Panc1 (cell line): ENCODE data around the gene HDGFL2. TPM values are rescaled to one million over a fixed set of nuclear protein-coding genes. Genes with fewer than 3 reads are reported as not detected.

Experiments used
- ATAC-seq: fragments of 200-7000 bp; cut with Tn5 transposase; 2 replicates; pipeline ENCODE4 v1.9.1; 2020; ENCODE audit warnings: mild to moderate bottlenecking, moderate library complexity
- BruUV-seq: library from RNA; stranded (reverse); fragments of 400-500 nt; replicated peaks from 2 replicates; lab custom pipeline; 2021; lab: Mats Ljungman, UMichigan
- CTCF ChIA-PET: fragments of 300-600 bp; sonication (Branson Sonifier 250); formaldehyde crosslinking; loops from one replicate; lab custom pipeline; 2022; ENCODE audit warnings: antibody characterized with exemption; lab: Charles Lee
- POLR2A ChIA-PET: fragments of 300-600 bp; sonication (Branson Sonifier 250); formaldehyde crosslinking; loops from one replicate; lab custom pipeline; 2022; ENCODE audit warnings: antibody characterized with exemption; lab: Charles Lee
- DNase-seq: peaks from one replicate; pipeline ENCODE4 v3.0.0-alpha.2; 2010; ENCODE audit warnings: low read depth, low spot score
- H3K27ac ChIP-seq: 2 replicates; pipeline ENCODE4 v1.5.1; 2011; ENCODE audit warnings: mild to moderate bottlenecking, low read length, inconsistent platforms
- H3K27me3 ChIP-seq: fragments of 200-500 bp; sonication (Bioruptor generic); 2 replicates; pipeline ENCODE4 v1.6.0; 2014; ENCODE audit warnings: low read length, inconsistent platforms; ENCODE audit not compliant: control insufficient read depth, insufficient read depth
- H3K36me3 ChIP-seq: fragments of 200-500 bp; sonication (Bioruptor generic); 2 replicates; pipeline ENCODE4 v1.5.1; 2014; ENCODE audit warnings: inconsistent platforms, mild to moderate bottlenecking, low read length, moderate library complexity; ENCODE audit not compliant: control insufficient read depth, insufficient read depth
- H3K4me1 ChIP-seq: 2 replicates; pipeline ENCODE4 v1.5.1; 2011; ENCODE audit warnings: inconsistent platforms, mild to moderate bottlenecking, low read length, moderate library complexity; ENCODE audit not compliant: control insufficient read depth, insufficient read depth
- H3K4me3 ChIP-seq, 2 experiments: 2 replicates each; pipeline ENCODE4 v1.5.1; 2011 to 2012; ENCODE audit warnings: low read depth in 2 of 2, low read length in 2 of 2, mild to moderate bottlenecking in 2 of 2, inconsistent platforms in 1 of 2, moderate library complexity in 1 of 2
- H3K9me3 ChIP-seq: fragments of 200-500 bp; sonication (Bioruptor generic); 2 replicates; pipeline ENCODE4 v1.5.1; 2014; ENCODE audit warnings: low read depth, mild to moderate bottlenecking, inconsistent platforms, low read length, moderate library complexity; ENCODE audit not compliant: control insufficient read depth, insufficient read depth
- CTCF ChIP-seq: fragments of 450-650 bp; IDR thresholded peaks from 2 replicates; pipeline ENCODE4 v1.5.1; 2017; ENCODE audit warnings: mild to moderate bottlenecking
- POLR2AphosphoS5 ChIP-seq: IDR thresholded peaks from 2 replicates; pipeline ENCODE4 v1.6.1; 2012; ENCODE audit warnings: mild to moderate bottlenecking, low read depth, low read length, moderate library complexity
- REST ChIP-seq, 2 experiments: IDR thresholded peaks; 2 replicates each; pipeline ENCODE4 v1.6.1; 2011 to 2012; ENCODE audit warnings: low read depth in 2 of 2, control low read depth in 1 of 2, low read length in 1 of 2, mild to moderate bottlenecking in 1 of 2, moderate library complexity in 1 of 2; ENCODE audit not compliant: insufficient read depth in 1 of 2
- SIN3A ChIP-seq: IDR thresholded peaks from 2 replicates; pipeline ENCODE4 v1.6.1; 2012; ENCODE audit warnings: low read depth, mild to moderate bottlenecking, low read length, moderate library complexity, borderline replicate concordance; ENCODE audit not compliant: insufficient read depth
- TCF7L2 ChIP-seq: IDR thresholded peaks from 2 replicates; pipeline ENCODE4 v1.6.1; 2011; ENCODE audit warnings: mild to moderate bottlenecking, low read depth, low read length, inconsistent platforms
- in situ Hi-C: cut with HindIII; loops from 2 replicates; pipeline ENCODE4 v1.10.0; 2016; ENCODE audit warnings: low sequenced_read_pairs, low pct_unique_long_range_greater_than_20kb
- intact Hi-C: fragments of 100-400 bp; cut with micrococcal nuclease; formaldehyde crosslinking; loops from one replicate; pipeline ENCODE4 v1.10.0; 2022; ENCODE audit not compliant: unreplicated experiment
- total RNA-seq: library from RNA; stranded (reverse); gene quantifications from one replicate; pipeline ENCODE4 v1.2.1, GENCODE V29; 2021; ENCODE audit not compliant: unreplicated experiment

Gene HDGFL2
- total RNA-seq, 1 experiment from 2014 or later, result 56.9 TPM

DNA sequence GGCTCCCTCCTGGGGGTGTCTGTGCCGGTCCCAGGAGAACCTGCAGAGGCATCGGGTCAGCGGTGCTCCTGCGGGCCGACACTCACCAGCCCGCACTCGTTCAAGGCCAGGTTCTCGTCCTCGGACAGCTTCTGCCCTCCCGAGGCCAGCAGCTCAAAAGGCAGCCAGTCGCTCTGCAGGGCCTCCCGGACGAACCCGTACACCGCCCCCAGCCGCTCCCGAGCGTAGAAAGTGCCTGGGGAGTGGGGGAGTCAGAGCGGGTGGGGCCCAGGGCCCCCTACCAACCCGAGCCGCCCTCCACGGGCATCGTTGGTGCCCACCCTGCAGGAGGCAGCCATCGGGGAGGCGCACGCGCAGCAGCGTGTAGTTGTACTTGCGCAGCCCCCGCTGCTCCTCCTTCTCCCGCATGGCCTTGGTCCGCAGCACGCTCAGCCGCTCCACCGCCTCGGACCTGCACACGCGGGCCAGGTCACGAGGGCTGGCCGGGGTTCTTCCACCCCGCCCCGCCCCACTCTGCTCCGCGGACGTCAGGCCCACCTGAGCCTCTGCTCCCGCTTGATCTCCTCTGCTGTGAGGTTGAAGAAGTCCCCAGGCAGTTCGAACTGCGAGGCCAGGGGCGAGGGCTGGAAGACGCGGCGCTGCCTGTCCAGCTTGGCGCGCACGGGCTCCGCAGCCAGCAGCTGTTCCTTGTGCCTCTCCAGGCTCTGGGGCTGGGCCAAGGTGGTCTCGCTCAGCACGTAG lies 26.0 kb upstream of the HDGFL2 start:
- no peaks in the 10 kb centered on the region for H3K27me3 ChIP-seq
- H3K36me3 ChIP-seq, result no peaks in the 10 kb centered on the region
- in situ Hi-C loops, result no loop called here
- 0 out of 2 replicates have a peak, but pooled peaks have one; percentile 4 for ATAC-seq
- TF ChIP-seq POLR2AphosphoS5, result no peak; the same call in 1 of the 2 replicates
- no peak for TF ChIP-seq REST (IDR thresholded peaks at IDR 0.05; ENCODE audit: insufficient read depth in 1 of 2, low read depth in 2 of 2, low read length in 1 of 2)
- TF ChIP-seq SIN3A, result no peak
- TF ChIP-seq TCF7L2, result no peak
- TF ChIP-seq CTCF, result no peak
- ChIA-PET POLR2A (no interaction called here), CTCF (no interaction called here)
- DNase-seq, result no peak
- no peaks in the 10 kb centered on the region for H3K9me3 ChIP-seq
- no peak overlapping the region for H3K4me3 ChIP-seq
- no TSS peak for BruUV-seq
- no peaks in the 10 kb centered on the region for H3K4me1 ChIP-seq
- no peak overlapping the region for H3K27ac ChIP-seq
- intact Hi-C loops, result no loop called here

DNA sequence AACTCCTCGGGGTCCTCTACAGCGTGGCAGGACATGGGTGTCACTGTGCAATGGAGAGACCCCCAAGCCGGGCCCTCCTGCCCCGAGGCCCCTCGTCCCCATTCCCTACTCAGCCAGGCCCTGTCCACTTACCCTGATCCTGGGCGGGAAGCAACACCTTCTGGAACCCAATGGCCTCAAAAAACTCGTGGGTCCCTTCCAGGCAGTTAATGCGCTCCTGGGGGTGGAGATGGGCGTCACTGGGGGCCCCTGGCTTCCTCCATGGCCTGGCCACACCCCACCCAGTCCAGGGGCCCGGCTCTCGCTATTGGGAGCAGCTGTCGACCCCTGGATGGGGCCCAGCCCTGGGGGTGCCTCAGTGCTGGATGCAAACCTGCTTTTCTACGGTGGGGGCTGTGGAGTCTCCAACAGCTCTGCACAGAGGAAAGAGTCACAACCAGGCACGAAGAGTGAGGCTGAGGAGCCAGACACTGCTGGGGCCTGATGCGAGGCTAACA lies 25.3 kb upstream of the HDGFL2 start:
- Histone ChIP-seq H3K27ac (no peak overlapping the region), H3K4me1 (no peaks in the 10 kb centered on the region), H3K9me3 (no peaks in the 10 kb centered on the region), H3K4me3 (no peak overlapping the region), H3K27me3 (no peaks in the 10 kb centered on the region), H3K36me3 (no peaks in the 10 kb centered on the region)
- no peak for DNase-seq
- POLR2A ChIA-PET, result no interaction called here
- BruUV-seq, result no TSS peak
- in situ Hi-C loops, result no loop called here
- ATAC-seq, result no peak
- intact Hi-C loops, result no loop called here
- TF ChIP-seq CTCF (no peak), TCF7L2 (no peak), POLR2AphosphoS5 (no peak), SIN3A (no peak), REST (IDR thresholded peaks at IDR 0.05; ENCODE audit: insufficient read depth in 1 of 2, low read depth in 2 of 2, low read length in 1 of 2) (no peak)
- CTCF ChIA-PET, result no interaction called here
